Measurements from ENCODE around the gene RAB7B.

DNA sequence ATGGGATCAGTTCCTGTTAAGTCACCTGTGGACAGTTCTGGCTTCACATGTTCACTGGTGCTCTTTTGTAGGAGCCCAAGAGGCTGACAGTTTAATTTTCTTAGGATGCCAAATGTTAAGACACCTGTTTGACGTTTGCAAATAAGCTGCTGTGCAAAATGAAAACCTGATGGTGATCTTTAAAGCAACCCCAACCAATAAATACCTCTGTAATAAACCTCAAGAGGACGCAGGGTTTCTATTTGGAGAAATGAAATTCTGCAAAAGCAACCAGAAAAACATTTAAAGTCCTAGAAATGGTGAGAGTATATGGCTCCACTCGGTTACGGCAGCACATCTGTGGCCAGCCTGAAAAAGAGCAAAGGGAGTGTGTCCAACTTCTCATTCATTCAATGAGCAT, 44.1 kb upstream of the RAB7B start:
- TF ChIP-seq, protein P1, sequence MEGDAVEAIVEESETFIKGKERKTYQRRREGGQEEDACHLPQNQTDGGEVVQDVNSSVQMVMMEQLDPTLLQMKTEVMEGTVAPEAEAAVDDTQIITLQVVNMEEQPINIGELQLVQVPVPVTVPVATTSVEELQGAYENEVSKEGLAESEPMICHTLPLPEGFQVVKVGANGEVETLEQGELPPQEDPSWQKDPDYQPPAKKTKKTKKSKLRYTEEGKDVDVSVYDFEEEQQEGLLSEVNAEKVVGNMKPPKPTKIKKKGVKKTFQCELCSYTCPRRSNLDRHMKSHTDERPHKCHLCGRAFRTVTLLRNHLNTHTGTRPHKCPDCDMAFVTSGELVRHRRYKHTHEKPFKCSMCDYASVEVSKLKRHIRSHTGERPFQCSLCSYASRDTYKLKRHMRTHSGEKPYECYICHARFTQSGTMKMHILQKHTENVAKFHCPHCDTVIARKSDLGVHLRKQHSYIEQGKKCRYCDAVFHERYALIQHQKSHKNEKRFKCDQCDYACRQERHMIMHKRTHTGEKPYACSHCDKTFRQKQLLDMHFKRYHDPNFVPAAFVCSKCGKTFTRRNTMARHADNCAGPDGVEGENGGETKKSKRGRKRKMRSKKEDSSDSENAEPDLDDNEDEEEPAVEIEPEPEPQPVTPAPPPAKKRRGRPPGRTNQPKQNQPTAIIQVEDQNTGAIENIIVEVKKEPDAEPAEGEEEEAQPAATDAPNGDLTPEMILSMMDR (IDR thresholded peaks at IDR 0.05; ENCODE audit: low read depth, low read length), result no peak
- no peak for TF ChIP-seq POLR2A (IDR thresholded peaks at IDR 0.05; ENCODE audit: extremely low read depth, insufficient read length)
- TF ChIP-seq, protein P2, sequence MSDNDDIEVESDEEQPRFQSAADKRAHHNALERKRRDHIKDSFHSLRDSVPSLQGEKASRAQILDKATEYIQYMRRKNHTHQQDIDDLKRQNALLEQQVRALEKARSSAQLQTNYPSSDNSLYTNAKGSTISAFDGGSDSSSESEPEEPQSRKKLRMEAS (IDR thresholded peaks at IDR 0.05; ENCODE audit: low read depth, low read length), result no peak

Data from NB4 (cell line).